ENCODE data around the gene CASK.

- no peak for TF ChIP-seq POLR2A (conservative IDR thresholded peaks at IDR 0.05)
- no peak for TF ChIP-seq CTCF (IDR thresholded peaks at IDR 0.05 in 2 of 3, conservative IDR thresholded peaks at IDR 0.05 in 1 of 3; ENCODE audit: insufficient read depth in 2 of 3, low read depth in 1 of 3, low read length in 3 of 3)
- no peak for TF ChIP-seq EHMT2 (IDR thresholded peaks at IDR 0.05)
Observed at GRCh38 chrX:41796046-41796445, 127.3 kb downstream of the CASK start.
